ENCODE results near the gene NHERF2.

NHERF2 gene

DNA sequence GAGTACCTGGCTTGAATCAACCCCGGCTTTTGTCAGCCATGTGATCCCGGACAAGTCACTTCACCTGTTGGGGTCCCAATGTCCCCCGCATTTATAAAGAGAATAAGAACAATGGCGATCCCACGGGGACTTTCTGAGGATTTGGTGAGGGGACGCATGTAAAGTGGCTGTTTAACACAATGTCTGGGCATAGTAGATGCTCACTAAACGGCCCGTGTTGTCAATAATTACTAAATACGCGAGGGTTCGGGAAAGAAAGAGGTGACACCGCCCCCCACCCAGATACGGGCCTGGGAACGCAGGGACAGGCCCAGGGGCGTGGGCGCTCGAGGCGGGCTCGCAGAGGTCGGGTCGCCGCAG is 35.1 kb upstream of the NHERF2 start:
- DNase-seq = no peak

DNA sequence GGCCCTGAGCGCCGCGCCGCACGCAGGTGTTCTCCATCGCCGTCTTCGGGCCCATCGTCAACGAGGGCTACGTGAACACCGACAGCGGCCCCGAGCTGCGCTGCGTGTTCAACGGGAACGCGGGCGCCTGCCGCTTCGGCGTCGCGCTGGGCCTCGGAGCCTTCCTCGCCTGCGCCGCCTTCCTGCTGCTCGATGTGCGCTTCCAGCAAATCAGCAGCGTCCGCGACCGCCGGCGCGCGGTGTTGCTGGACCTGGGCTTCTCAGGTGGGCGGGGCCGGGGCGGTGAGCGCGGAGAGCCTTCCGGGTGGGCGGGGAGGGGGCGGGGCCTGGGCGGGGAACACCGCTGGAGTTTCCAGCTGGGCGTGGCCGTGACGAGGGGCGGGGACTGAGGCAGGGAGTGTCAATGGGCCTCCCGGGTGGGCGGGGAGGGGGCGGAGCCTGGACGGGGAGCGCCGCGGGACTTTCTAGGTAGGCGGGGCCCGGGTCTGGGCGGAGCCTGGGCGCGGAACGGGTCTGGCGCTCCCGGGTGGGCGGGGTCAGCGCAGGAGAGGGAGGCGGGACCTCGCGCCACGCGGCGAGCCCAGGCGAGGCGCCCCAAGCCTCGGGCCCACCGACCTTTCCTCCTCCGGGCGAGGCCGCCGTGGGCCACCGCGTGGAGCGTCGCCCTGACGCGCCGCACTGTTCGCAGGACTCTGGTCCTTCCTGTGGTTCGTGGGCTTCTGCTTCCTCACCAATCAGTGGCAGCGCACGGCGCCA is 34.6 kb upstream of the NHERF2 start:
- DNase-seq = no peak

DNA sequence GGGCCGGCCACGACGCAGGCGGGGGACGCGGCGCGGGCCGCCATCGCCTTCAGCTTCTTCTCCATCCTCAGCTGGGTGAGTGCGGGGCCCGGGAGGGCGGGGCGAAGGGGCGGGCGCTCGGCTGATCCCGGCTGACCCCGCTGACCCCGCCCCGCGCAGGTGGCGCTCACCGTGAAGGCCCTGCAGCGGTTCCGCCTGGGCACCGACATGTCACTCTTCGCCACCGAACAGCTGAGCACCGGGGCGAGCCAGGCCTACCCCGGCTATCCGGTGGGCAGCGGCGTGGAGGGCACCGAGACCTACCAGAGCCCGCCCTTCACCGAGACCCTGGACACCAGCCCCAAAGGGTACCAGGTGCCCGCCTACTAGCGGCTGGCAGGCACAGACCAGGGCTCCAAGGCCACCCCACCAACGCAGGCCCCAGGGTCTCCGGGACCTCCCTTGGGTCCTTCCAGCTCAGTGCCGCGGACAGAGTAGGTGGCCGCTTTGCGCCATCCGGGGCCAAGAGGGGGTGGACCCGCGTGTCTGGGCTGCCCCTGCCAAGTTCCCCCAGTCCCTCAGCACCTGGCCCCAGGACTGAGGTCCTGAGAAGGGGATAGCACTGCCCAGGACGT is 33.9 kb upstream of the NHERF2 start:
- no peak for DNase-seq

DNA sequence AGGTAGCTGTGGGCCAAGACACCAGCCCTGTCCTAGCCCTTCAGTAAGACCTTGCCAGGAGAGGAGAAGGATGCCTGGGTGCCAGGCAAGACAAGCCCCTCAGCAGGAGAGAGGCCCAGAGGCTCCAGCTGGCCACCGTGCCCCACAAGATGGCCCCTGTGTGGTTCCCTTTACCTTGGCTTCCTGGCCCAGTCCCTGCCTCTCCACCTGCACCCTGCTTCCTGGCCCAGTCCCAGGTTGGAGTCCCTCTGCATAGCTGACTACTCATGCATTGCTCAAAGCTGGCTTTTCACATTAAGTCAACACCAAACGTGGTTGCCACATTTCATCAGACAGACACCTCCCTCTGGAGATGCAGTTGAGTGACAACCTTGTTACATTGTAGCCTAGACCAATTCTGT is 33.0 kb upstream of the NHERF2 start:
- DNase-seq = no peak

DNA sequence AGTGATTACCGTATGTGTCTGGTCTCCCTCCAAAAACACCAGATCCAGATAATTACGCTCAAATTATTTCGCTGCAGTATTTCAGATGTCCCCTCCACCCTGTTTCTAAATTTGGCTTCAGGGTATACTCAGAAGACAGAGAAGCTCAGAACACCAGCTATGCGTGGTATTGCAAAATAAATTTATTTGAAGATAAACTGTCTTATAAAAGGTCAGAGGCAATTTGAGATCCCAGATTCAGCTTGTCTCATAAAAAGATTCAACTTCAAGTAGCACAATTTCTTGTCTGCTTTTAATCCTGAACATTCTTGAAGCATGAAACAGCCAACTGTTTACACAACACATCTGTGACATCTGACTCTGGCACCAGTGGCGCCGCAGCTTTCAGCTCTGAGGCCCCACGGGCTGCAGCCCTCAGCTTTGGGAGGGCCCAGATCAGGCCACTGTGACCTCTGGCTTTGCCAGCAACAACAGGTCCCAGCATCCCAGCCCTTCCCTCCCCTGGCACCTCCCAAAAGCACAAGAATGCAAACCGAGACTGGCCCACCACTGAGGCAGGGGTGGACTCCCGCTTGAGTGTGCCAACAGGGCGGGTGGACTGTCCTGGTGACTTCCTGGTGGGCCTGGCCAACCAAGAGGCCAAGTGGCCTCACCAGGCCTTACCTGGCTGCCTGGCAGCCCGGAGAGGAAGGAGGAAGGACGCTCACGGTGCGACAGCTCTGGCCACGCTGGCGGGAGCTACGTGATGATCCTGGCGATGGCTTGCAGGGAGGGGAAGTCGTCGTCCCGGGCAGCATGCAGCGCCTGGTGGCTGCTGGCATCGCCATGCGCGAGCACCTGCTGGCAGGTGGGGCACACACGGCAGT is 29.0 kb upstream of the NHERF2 start:
- DNase-seq = no peak

DNA sequence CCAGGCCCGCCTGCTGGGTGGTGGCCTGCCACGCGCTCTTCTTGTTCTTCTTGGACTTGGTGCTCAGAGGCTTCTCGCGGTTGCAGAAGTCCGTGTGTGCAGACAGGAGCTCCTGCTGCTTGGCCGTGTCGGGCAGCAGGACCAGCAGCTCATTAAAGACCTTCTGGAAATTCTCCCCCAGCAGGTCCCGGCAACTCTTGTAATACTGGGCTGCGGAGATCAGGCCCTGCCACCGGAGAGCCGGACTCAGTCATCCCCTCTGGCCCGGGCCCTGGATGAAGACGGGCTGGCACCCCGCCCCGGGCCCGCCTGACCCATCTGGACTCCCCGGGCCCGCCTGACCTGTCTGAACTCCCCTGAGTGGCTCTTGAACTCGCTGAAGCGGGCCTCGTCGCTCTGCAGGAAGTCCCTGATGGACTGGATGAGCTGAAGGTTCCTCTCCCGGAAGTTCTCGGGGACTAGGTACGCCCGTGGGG is 28.3 kb upstream of the NHERF2 start:
- no peak for DNase-seq

DNA sequence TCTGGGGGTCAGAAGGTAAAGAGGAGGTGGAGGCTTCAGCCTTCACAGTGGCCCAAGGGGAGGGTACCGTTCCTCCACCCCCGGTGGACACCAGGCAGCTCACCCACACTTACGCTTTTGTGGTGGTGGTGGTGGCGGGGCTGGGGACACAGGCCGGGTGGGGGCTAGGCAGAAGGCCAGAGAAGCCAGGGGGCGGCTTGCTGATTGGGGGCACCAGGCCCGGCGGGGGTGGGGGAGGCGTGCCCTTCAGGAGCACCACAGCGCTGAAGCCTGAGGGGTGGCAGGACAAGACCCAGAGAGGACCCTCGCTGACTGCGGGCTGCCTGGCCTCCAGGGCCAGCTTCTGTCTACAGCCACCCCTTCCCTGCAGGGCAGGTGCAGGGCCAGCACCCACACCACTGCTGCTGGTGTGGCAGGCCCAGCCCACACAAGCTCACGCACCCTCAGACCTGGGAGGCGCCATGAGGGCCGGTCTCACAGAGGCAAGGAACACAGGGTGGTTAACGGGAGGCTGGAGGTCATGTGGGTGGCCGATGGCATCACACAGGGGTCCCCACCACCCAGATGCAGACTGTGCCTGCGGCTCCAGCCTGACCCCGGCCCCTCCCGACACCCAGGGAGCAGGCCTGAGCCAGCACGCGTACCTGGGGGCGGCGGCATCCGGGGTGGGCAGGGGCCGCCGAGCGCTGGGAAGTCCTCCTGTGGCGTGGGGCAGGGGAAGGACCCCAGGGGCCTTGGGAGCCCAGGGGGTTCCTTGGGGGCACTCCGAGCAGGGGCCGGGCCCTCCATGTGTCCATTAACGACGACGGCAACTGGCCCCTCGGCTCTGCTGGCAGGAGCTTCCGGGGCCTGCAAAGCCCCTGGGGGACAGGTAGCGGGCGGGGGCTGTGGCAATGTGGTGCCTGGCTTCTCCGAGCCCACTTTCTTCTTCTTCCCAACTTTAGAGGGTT is 27.6 kb upstream of the NHERF2 start:
- DNase-seq = no peak

DNA sequence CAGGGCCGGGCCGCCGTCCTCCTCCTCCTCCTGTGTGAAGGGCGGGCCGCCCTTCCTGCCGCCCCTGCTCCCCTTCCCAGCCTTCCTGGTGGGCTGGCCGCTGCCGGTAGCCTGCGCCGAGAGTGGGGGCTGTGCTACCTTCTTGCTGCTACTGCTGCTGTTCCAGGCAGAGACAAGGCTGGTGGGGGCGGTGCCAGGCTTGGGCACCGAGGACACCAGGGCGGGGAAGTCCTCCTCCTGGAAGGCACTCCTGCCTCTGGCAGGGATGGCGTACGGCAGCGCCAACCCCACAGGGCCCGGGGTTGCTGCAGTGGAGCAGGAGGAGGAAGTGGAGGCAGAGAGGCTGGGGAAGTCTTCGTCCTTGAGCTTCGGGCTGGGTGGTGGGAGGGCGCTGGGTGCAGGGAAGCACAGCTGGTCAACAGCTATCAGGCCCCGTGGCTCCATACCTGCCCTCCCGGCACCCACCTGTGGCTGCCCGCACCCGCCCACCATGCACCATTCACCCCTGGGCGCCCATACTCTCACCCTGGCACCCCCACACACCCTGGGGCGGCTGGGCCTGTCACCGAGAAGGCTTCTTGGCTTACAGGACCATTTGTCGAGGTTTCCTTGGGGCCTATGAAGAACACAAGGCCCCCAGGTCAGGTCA is 26.7 kb upstream of the NHERF2 start:
- DNase-seq = no peak

DNA sequence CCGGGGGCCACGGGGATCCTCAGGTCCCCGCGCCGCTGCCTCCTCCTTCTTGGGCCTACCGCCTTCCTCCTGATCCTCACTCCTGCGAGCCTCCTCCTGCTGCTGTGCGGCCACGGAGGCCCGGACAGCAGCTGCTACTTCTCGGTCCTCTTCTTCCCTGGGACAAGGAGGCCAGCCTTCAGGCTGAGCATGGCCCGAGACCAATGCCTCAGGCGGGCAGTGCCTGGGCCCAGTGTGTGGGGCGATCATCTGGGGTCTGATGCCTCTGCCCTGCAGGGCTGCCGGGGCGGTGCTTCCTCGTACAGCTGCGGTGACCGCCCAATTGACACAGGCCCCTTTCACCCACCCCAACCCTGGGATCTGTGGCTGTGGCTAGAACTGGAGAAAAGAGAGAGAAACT is 25.7 kb upstream of the NHERF2 start:
- DNase-seq = no peak

DNA sequence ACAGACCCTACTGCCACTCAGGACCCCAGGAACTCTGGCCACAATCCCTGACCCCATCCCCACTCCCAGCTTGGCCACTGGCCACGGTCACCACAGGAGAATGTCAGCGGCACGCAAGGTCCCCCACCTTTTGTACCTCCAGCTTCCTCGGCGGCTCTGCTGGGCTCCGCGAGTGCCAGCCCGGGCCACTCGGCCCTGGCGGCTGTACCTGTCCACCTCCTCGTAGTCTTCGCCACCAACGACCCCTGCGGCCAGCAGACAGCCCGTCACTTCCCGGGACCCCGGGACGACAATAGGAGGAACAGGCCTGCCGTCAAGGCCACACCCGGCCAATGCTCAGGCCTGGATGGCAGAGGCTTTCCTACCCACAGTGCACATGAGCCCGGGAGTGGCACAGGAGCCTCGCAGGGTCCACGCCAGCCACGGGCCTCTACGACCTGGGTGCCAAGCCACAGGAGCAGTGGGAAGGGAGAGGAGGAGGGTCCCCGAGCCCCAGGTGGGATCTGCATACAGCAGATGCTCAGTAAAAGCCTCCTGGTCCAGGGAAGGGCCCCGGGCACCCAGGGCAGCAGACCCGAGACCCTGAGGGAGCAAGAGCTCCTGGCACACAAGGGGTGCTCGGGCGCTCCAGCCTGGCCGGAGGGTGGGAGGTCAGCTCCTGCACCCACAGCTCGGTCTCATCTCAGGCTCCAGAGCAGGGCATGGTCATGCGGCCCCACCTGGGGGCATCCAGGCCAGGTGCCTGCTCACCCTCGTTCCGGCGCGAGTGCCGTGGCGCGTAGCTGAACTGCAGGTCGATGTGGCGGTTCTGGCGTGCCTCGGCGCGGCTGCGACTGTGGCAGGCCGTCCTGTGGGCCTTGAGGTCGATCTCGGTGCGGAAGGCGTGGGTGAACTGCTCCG is 25.0 kb upstream of the NHERF2 start:
- DNase-seq = no peak

DNA sequence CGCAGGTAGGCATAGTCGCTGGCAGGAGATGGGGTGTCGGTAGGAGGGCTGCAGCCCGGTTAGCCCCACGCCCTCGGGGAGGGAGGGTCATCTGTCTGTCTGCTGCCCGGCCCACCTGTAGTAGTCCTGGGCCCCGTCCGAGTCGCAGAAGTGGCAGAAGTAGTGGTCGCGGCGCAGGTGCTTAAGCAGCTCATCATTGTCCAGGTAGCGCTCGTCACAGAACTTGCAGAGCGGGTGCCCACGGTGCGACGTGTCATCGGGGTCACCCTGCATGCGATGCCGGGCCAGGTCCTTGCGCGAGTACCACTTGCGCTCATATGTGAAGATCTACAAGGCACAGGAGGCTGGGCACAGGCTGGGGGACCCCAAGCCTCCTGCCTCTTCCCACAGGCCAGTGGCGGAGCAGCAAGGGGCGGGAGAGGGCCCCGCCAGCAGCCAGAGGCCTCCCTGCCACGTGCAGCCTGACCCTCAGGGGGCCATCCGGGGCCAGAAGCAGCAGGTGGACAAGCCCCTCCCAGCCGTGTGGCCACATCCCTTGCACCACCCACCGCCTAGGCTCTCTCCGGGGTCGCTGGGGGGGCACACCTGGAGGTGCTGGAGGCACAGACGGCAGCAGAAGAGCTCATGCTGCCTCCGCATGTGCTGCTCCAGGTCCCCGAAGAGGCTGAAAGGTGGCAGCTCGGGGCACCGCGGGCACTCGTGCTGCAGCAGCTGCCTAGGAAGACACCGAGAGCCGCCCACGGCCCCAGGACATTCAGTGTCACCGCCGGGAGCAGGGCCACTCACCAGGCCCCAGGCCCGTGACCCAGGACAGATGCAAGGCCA is 24.1 kb upstream of the NHERF2 start:
- no peak for DNase-seq

DNA sequence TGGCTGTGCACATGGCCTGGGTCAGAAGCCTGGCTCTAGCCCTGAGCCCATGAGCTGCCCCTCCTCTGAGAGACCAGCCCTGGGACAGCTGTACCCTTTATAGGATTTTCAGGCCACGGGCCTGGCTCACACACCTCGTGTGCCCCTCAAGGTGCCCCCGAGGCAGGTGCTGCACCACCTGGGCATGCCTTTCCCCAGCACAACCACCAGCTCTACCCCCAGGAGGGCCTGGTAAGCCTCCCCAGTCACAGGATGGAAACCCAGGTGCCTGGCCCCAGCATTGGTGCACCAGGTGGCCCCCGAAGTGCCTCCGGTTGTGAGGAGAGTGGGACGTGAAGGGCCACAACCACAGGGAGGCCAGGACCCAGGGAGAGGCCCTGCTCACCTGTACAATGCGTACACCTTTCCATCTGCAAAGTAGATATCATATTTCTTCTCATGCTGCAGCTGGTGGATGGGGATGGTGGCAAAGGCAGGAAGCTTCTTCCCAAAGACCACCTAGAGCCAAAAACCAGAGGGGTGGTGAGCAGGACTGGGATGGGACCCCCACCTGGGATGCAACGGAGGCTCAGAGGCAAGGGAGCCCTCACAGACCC is 23.4 kb upstream of the NHERF2 start:
- DNase-seq = no peak

DNA sequence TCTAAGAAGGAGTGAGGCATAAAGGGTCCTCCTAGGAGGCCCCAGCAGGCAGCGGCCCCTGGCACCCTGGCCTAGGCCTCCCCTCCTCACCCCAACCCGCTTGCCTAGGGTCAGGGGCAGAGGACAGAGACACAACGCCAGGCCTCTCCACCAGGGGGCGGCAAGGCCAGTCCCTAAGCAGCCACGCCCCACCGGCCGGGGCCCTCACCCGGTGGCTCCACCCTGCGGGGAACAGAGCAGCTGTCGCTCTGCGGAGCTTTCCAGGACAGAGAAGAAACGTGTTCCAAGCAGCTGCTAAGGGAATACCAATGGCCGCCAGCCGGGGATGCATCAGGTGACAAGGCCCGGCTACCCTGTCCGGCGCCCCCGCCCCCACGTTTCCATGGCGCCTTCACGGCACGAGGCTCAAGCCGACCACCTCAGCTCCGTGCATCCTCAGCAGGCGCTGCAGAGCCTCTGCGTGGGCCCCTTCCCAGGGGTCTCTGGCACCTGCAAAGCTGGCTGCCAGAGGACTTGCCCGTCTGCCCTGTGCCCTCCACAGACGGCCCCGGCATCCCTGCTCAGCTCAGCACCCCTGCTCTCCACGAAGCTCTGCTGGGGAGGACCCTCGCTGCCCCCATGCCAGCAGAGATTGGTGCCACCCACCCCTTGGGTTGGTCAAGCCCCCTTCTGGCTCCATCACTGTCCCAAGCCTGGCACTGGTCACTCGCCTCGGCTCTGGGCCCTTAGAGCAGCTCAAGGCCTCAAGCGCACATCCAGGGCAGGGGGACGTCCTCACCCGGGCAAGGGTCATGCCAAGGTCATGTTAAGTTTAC is 22.7 kb upstream of the NHERF2 start:
- DNase-seq = peak; percentile 87

DNA sequence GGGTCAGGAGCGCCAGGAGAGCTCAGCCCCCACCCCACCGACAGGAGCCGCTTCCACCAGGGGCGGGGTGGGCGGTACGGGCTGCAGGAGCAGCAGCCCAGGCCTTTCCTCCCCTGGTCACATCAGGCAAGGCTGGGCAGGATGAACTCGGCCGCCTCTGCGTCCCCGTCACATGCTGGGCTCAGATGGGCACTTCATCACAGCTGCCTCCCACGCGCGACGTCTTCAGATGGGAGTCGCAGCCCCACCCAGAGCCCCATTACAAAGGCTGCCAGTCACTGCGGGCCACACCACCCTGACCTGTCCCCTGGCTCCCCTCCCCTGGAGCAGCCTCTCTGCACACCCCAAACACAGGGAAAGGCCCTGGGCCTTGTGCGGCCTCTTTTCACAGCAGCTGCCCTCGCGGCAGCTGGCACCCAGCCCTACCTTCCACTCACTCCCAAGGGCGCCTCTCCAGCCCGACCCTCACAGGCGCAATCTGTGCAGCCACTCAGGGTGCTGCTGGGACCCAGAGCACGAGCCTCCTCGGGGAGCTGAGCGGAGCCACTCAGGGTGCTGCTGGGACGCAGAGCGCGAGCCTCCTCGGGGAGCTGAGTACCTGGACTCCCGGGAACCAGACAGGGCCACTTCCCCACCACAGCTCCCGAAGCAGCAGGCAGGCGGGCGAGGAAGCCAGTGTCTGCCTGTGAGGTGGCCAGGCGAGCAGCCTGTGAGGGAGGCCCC is 21.7 kb upstream of the NHERF2 start:
- DNase-seq = peak; percentile 68

DNA sequence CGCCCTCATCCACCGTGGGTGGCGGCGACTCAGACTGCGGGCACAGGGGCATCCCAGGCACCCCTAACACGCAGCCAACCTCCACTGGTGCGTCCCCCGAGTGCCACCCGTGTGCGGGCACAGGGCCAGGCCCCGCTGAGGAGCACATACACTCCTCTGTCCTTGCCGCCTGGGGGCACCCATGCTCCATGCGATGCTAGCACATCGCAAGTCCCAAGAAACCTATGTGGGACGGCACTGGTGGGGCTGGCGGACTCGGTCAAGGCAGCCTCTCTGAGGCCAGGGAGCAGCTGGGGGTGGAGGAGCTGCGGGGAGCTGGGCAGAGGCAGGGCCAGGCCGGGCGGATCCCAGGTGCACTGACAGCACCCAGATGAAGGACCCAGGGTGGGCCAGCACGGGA is 21.1 kb upstream of the NHERF2 start:
- DNase-seq = peak; percentile 15

DNA sequence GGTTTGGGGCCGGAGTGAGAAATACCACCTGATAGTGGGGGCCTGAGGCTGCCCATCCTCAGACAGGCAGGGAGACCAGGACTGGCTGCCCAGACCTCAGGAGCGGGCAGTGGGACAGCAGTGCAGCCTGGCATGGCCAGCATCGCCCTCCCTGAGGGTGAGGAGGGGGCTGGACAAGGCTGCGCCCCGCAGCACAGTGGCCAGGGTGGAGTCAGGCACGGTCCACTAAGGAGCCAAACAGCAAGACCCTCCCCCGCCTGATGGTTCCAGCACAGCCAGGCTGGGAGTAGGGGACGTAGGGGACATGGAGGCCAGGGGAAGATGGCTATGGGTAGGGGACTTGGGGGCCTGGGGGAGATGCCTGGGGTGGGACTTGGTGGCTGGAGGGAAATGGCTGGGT is 20.4 kb upstream of the NHERF2 start:
- DNase-seq = no peak

DNA sequence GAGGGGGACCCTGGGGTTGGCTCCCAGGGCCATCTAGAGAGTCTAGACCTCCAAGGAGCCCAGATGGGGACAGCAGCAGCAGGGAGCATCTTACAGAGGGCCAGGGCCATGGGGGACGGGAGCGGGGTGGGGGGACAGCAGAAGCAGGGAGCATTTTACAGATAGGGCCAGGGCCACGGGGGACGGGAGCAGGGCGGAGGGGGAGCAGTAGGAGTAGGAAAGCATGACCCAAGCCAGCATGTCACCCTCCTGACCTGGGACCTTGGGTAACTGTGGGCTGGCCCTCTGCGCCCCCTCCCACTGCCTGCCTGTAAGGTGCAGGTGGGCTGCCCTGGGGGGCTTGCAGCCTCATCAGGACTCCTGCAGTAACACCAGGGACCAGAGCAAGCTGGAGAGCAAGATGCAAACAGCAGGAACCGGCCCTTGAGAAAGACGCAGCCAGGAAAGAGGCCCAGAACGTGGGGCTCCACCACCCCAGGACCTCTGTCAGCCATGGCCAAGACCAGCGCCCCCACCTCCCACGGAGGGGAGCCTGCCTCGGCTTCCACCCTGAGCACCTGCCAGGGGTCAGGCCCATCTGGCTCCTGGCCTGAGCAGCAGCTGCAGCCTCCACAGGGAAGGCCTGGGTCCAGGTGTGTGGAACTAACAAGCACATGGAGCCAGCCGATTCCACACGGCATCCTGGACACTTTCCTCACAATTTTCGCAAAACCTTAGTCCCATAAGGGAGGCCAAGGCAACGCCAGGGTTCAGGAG is 19.4 kb upstream of the NHERF2 start:
- DNase-seq = no peak
